Endothelial cell of umbilical vein (primary cell): Measurements from ENCODE around the gene RELL1. TPM values are rescaled to one million over a fixed set of nuclear protein-coding genes. Genes with fewer than 3 reads are reported as not detected.

Experiments
- BruUV-seq: library from RNA; stranded (reverse); fragments of 400-500 nt; replicated peaks from 2 replicates; lab custom pipeline; 2021; lab: Mats Ljungman, UMichigan
- CTCF ChIA-PET: fragments of 300-600, 350-600 bp; sonication (Branson Sonifier 250); formaldehyde crosslinking; loops from one replicate; lab custom pipeline; 2021; ENCODE audit warnings: antibody characterized with exemption, inconsistent platforms; lab: Charles Lee
- POLR2A ChIA-PET: fragments of 300-600, 350-600 bp; sonication (Branson Sonifier 250); formaldehyde crosslinking; loops from one replicate; lab custom pipeline; 2021; ENCODE audit warnings: antibody characterized with exemption, inconsistent platforms; lab: Charles Lee
- DNase-seq: peaks from one replicate; pipeline ENCODE4 v3.0.0-alpha.2; 2011; ENCODE audit warnings: low read depth, low spot score
- FAIRE-seq: peaks from 2 replicates; lab custom pipeline; 2011; peaks lifted over from hg19 to GRCh38; lab: Jason Lieb, UNC
- H2AFZ ChIP-seq: 2 replicates; pipeline ENCODE4 v1.6.0; 2012; ENCODE audit warnings: low read depth, low read length, control low read depth, inconsistent platforms
- H3K27ac ChIP-seq: 2 replicates; pipeline ENCODE4 v1.5.1; 2011; ENCODE audit warnings: low read depth, mild to moderate bottlenecking, control low read depth, low read length, moderate library complexity; ENCODE audit not compliant: insufficient read depth
- H3K27me3 ChIP-seq, 2 experiments: 2 replicates each; pipeline versions ENCODE4 v1.6.0 to v1.6.1; 2011; ENCODE audit warnings: low read length in 2 of 2, mixed read lengths in 1 of 2; ENCODE audit not compliant: control insufficient read depth in 2 of 2, insufficient read depth in 2 of 2
- H3K36me3 ChIP-seq, 2 experiments: 2 replicates in 1 of 2; 3 replicates in 1 of 2; pipeline ENCODE4 v1.5.1; 2011; ENCODE audit warnings: low read length in 2 of 2, mild to moderate bottlenecking in 1 of 2, moderate library complexity in 1 of 2; ENCODE audit not compliant: control insufficient read depth in 2 of 2, insufficient read depth in 2 of 2; ENCODE audit errors: extremely low read depth in 1 of 2
- H3K4me1 ChIP-seq: 3 replicates; pipeline ENCODE4 v1.5.1; 2011; ENCODE audit warnings: mild to moderate bottlenecking, low read length; ENCODE audit not compliant: control insufficient read depth, insufficient read depth; ENCODE audit errors: extremely low read depth
- H3K4me2 ChIP-seq: 2 replicates; pipeline ENCODE4 v1.6.1; 2011; ENCODE audit warnings: low read length, control low read depth, mixed read lengths; ENCODE audit not compliant: insufficient read depth
- H3K4me3 ChIP-seq, 3 experiments: fragments of 200-600 bp in 1 of 3; sonication (generic), shearing (Covaris generic) in 1 of 3; replicated peaks in 1 of 3; 2 replicates each; pipeline ENCODE4 v1.5.1; 2011 to 2016; ENCODE audit warnings: control low read depth in 3 of 3, low read length in 3 of 3, mild to moderate bottlenecking in 2 of 3, inconsistent platforms in 1 of 3, low read depth in 1 of 3, moderate library complexity in 1 of 3; ENCODE audit not compliant: insufficient read depth in 1 of 3
- H3K79me2 ChIP-seq: 2 replicates; pipeline ENCODE4 v1.6.0; 2012; ENCODE audit warnings: low read length, inconsistent platforms; ENCODE audit not compliant: control insufficient read depth, insufficient read depth
- H3K9ac ChIP-seq: replicated peaks from 2 replicates; pipeline ENCODE3; 2011; ENCODE audit warnings: low read length, control low read depth; ENCODE audit not compliant: insufficient read depth; ENCODE audit errors: extremely low read depth
- H3K9me1 ChIP-seq: replicated peaks from 3 replicates; pipeline ENCODE4 v1.6.0; 2011; ENCODE audit warnings: mild to moderate bottlenecking, low read length; ENCODE audit not compliant: control insufficient read depth, insufficient read depth; ENCODE audit errors: extremely low read depth
- H3K9me3 ChIP-seq: replicated peaks from 2 replicates; pipeline ENCODE4 v1.5.1; 2012; ENCODE audit warnings: low read length, inconsistent platforms; ENCODE audit not compliant: control insufficient read depth, insufficient read depth
- H4K20me1 ChIP-seq: replicated peaks from 2 replicates; pipeline ENCODE3; 2011; ENCODE audit warnings: mild to moderate bottlenecking, low read length; ENCODE audit not compliant: control insufficient read depth, insufficient read depth; ENCODE audit errors: extremely low read depth
- EZH2 ChIP-seq: IDR thresholded peaks from 2 replicates; pipeline ENCODE4 v1.6.1; 2012; ENCODE audit warnings: borderline replicate concordance, low read depth, mild to moderate bottlenecking, moderate library complexity, low read length, inconsistent platforms; ENCODE audit not compliant: severe bottlenecking
- FOS ChIP-seq: IDR thresholded peaks from 2 replicates; pipeline ENCODE4 v1.6.1; 2011; ENCODE audit warnings: mild to moderate bottlenecking, low read length, moderate library complexity, borderline replicate concordance; ENCODE audit not compliant: insufficient read depth
- GATA2 ChIP-seq: IDR thresholded peaks from 2 replicates; pipeline ENCODE4 v1.7.0; 2011; ENCODE audit warnings: low read depth, mild to moderate bottlenecking, moderate library complexity, mixed read lengths, low read length; ENCODE audit not compliant: insufficient read length, insufficient read depth
- JUN ChIP-seq: IDR thresholded peaks from 2 replicates; pipeline ENCODE4 v1.6.1; 2011; ENCODE audit warnings: borderline replicate concordance, low read depth; ENCODE audit not compliant: insufficient read length, insufficient read depth
- MYC ChIP-seq: IDR thresholded peaks from one replicate; pipeline ENCODE4 v1.6.1; 2011; ENCODE audit warnings: mild to moderate bottlenecking, low read depth, low read length
- POLR2A ChIP-seq: IDR thresholded peaks from 2 replicates; pipeline ENCODE4 v1.6.1; 2012; ENCODE audit warnings: low read depth, mild to moderate bottlenecking, control low read depth, low read length
- POLR2AphosphoS5 ChIP-seq: IDR thresholded peaks from 2 replicates; pipeline ENCODE4 v1.6.1; 2012; ENCODE audit warnings: low read depth, mild to moderate bottlenecking, control low read depth, low read length, moderate library complexity; ENCODE audit not compliant: insufficient read depth
- dilution Hi-C: fragments of 300-500 bp; cut with MboI; formaldehyde crosslinking; loops from one replicate; pipeline ENCODE4 v1.15.0; 2019; ENCODE audit warnings: low sequenced_read_pairs; ENCODE audit not compliant: extremely low pct_ligation_motif_present
- intact Hi-C: fragments of 100-400 bp; cut with micrococcal nuclease; formaldehyde crosslinking; loops from one replicate; pipeline ENCODE4 v1.10.0; 2022
- polyA plus RNA-seq, 4 experiments: library from polyadenylated mRNA; depleted of rRNA in 3 of 4; stranded (reverse) in 3 of 4; unstranded in 1 of 4; fragments of >200 nt; gene quantifications; 2 replicates each; pipeline versions ENCODE4 v1.2.1 to v1.2.3, GENCODE V29; 2011 to 2012; ENCODE audit warnings: missing spikeins in 1 of 4
- total RNA-seq: library from RNA; stranded (reverse); gene quantifications from 2 replicates; pipeline ENCODE4 v1.2.3, GENCODE V29; 2021
- TF ChIP-seq, protein P1 (sequence below), 2 donors: IDR thresholded peaks; 1 replicate in 1 of 2; 2 replicates in 1 of 2; pipeline ENCODE4 v1.5.1; 2011; ENCODE audit warnings: low read length in 2 of 2, mild to moderate bottlenecking in 2 of 2, moderate library complexity in 2 of 2, control low read depth in 1 of 2, inconsistent platforms in 1 of 2, low read depth in 1 of 2; ENCODE audit not compliant: insufficient read depth in 1 of 2; ENCODE audit errors: extremely low read depth in 1 of 2
- TF ChIP-seq, protein P2 (sequence below): IDR thresholded peaks from 2 replicates; pipeline ENCODE4 v1.6.1; 2011; ENCODE audit not compliant: insufficient read depth, insufficient read length

The RELL1 gene
- total and polyA plus RNA-seq, 2 donors (not counting 3 experiments of a cell fraction or from before 2014, with no cell fraction given): 20.8 to 91.7 TPM

DNA sequence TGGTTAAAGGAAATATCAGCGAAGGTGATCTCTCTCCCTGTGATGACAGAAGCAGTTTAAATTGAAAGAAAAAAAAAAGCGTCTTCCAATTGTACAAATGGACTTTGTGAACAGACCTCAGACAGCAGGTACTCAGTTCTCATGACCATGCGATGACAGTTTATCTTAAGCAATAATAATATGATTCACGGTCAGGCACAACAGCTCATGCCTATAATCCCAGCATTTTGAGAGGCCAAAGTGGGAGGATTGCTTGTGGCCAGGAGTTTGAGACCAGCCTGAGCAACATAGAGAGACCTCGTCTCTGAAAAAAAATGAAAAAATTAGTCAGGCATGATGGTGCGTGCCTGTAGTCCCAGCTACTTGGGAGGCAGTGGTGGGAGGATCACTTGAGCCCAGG, 51.0 kb downstream of the RELL1 start:
- H3K27ac ChIP-seq: no peak overlapping the region
- no peaks in the 10 kb centered on the region for H3K9me1 ChIP-seq
- CTCF ChIA-PET: no interaction called here
- H3K4me2 ChIP-seq: no peak overlapping the region
- no peak overlapping the region for H3K4me3 ChIP-seq
- TF ChIP-seq JUN: no peak
- TF ChIP-seq GATA2: no peak
- no peak for TF ChIP-seq EZH2
- TF ChIP-seq, protein P1, sequence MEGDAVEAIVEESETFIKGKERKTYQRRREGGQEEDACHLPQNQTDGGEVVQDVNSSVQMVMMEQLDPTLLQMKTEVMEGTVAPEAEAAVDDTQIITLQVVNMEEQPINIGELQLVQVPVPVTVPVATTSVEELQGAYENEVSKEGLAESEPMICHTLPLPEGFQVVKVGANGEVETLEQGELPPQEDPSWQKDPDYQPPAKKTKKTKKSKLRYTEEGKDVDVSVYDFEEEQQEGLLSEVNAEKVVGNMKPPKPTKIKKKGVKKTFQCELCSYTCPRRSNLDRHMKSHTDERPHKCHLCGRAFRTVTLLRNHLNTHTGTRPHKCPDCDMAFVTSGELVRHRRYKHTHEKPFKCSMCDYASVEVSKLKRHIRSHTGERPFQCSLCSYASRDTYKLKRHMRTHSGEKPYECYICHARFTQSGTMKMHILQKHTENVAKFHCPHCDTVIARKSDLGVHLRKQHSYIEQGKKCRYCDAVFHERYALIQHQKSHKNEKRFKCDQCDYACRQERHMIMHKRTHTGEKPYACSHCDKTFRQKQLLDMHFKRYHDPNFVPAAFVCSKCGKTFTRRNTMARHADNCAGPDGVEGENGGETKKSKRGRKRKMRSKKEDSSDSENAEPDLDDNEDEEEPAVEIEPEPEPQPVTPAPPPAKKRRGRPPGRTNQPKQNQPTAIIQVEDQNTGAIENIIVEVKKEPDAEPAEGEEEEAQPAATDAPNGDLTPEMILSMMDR (IDR thresholded peaks at IDR 0.05; ENCODE audit: extremely low read depth in 1 of 2, insufficient read depth in 1 of 2, low read depth in 1 of 2, low read length in 2 of 2): no peak
- TF ChIP-seq, protein P2, sequence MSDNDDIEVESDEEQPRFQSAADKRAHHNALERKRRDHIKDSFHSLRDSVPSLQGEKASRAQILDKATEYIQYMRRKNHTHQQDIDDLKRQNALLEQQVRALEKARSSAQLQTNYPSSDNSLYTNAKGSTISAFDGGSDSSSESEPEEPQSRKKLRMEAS: no peak
- no peak for TF ChIP-seq POLR2AphosphoS5
- TF ChIP-seq FOS: no peak
- TF ChIP-seq POLR2A: no peak
- TF ChIP-seq MYC: no peak
- DNase-seq: no peak
- no peaks in the 10 kb centered on the region for H4K20me1 ChIP-seq
- no peak for FAIRE-seq
- POLR2A ChIA-PET: no interaction called here
- H3K27me3 ChIP-seq: no peaks in the 10 kb centered on the region
- BruUV-seq: no TSS peak
- no peak overlapping the region for H2AFZ ChIP-seq
- H3K79me2 ChIP-seq: peaks cover 5% of the 10 kb centered on the region
- intact Hi-C loops (no loop called here), dilution Hi-C loops (no loop called here)
- H3K4me1 ChIP-seq: no peaks in the 10 kb centered on the region
- no peaks in the 10 kb centered on the region for H3K9me3 ChIP-seq
- H3K36me3 ChIP-seq: peaks cover 15 to 35% of the 10 kb centered on the region in 2 experiments
- H3K9ac ChIP-seq: no peak overlapping the region
